IPS-15b (cell line): ENCODE measurements around the gene FOXN1.

Source experiments
- H3K27me3 ChIP-seq: one replicate; pipeline ENCODE4 v1.6.1; 2013; ENCODE audit warnings: low read length; ENCODE audit not compliant: control insufficient read depth, insufficient read depth
- H3K36me3 ChIP-seq: one replicate; pipeline ENCODE4 v1.6.1; 2013; ENCODE audit warnings: low read length; ENCODE audit not compliant: control insufficient read depth, insufficient read depth
- H3K4me1 ChIP-seq: one replicate; pipeline ENCODE4 v1.6.1; 2013; ENCODE audit warnings: mild to moderate bottlenecking, low read length; ENCODE audit not compliant: control insufficient read depth, insufficient read depth
- H3K4me3 ChIP-seq: one replicate; pipeline ENCODE4 v1.5.1; 2013; ENCODE audit warnings: low read depth, low read length
- H3K9ac ChIP-seq: one replicate; pipeline ENCODE4 v1.6.1; 2013; ENCODE audit warnings: low read depth, mild to moderate bottlenecking, low read length
- H3K9me3 ChIP-seq: one replicate; pipeline ENCODE4 v1.6.1; 2013; ENCODE audit warnings: mild to moderate bottlenecking, low read length; ENCODE audit not compliant: control insufficient read depth, insufficient read depth

The FOXN1 gene

GRCh38 chr17:28494445-28495188, 11.5 kb upstream of the FOXN1 start:
- Histone ChIP-seq H3K36me3 (no peaks in the 10 kb centered on the region), H3K4me1 (no peaks in the 10 kb centered on the region), H3K4me3 (no peak overlapping the region), H3K27me3 (no peaks in the 10 kb centered on the region), H3K9me3 (no peaks in the 10 kb centered on the region), H3K9ac (no peak overlapping the region)

GRCh38 chr17:28495635-28496034, 10.5 kb upstream of the FOXN1 start:
- H3K9ac ChIP-seq, result no peak overlapping the region

GRCh38 chr17:28497931-28498330, 8.2 kb upstream of the FOXN1 start:
- H3K9me3 ChIP-seq, result no peaks in the 10 kb centered on the region
- no peak overlapping the region for H3K4me3 ChIP-seq
- H3K27me3 ChIP-seq, result no peaks in the 10 kb centered on the region
- peaks cover 2% of the 10 kb centered on the region for H3K4me1 ChIP-seq
- no peaks in the 10 kb centered on the region for H3K36me3 ChIP-seq
- H3K9ac ChIP-seq, result no peak overlapping the region

More at GRCh38 chr17:28495635-28496034, 10.5 kb upstream of the FOXN1 start:
- H3K36me3 ChIP-seq, result no peaks in the 10 kb centered on the region
- H3K9me3 ChIP-seq, result no peaks in the 10 kb centered on the region
- H3K27me3 ChIP-seq, result no peaks in the 10 kb centered on the region
- no peak overlapping the region for H3K4me3 ChIP-seq
- peaks cover under 1% of the 10 kb centered on the region for H3K4me1 ChIP-seq

- Histone ChIP-seq H3K4me1 (peaks cover 2% of the 10 kb centered on the region), H3K9ac (no peak overlapping the region), H3K9me3 (no peaks in the 10 kb centered on the region)
Measured at GRCh38 chr17:28498652-28499363, 7.3 kb upstream of the FOXN1 start.

GRCh38 chr17:28499364-28499664, 6.8 kb upstream of the FOXN1 start:
- Histone ChIP-seq H3K4me3 (no peak overlapping the region), H3K9me3 (no peaks in the 10 kb centered on the region), H3K9ac (no peak overlapping the region), H3K36me3 (no peaks in the 10 kb centered on the region), H3K4me1 (peaks cover 2% of the 10 kb centered on the region), H3K27me3 (no peaks in the 10 kb centered on the region)

More at GRCh38 chr17:28498652-28499363, 7.3 kb upstream of the FOXN1 start:
- H3K27me3 ChIP-seq, result no peaks in the 10 kb centered on the region
- no peak overlapping the region for H3K4me3 ChIP-seq
- H3K36me3 ChIP-seq, result no peaks in the 10 kb centered on the region

- Histone ChIP-seq H3K9ac (no peak overlapping the region), H3K4me1 (peaks cover 2% of the 10 kb centered on the region), H3K27me3 (no peaks in the 10 kb centered on the region), H3K36me3 (no peaks in the 10 kb centered on the region), H3K9me3 (no peaks in the 10 kb centered on the region), H3K4me3 (no peak overlapping the region)
Measured at GRCh38 chr17:28499684-28500357, 6.3 kb upstream of the FOXN1 start.

- H3K9ac ChIP-seq, result no peak overlapping the region
- no peaks in the 10 kb centered on the region for H3K27me3 ChIP-seq
- no peak overlapping the region for H3K4me3 ChIP-seq
- H3K9me3 ChIP-seq, result no peaks in the 10 kb centered on the region
- no peaks in the 10 kb centered on the region for H3K36me3 ChIP-seq
- H3K4me1 ChIP-seq, result peaks cover 2% of the 10 kb centered on the region
Measured at GRCh38 chr17:28500712-28501379, 5.3 kb upstream of the FOXN1 start.

GRCh38 chr17:28501421-28502284, 4.5 kb upstream of the FOXN1 start:
- Histone ChIP-seq H3K9me3 (no peaks in the 10 kb centered on the region), H3K4me1 (peaks cover 2% of the 10 kb centered on the region), H3K4me3 (no peak overlapping the region), H3K9ac (no peak overlapping the region), H3K36me3 (no peaks in the 10 kb centered on the region), H3K27me3 (no peaks in the 10 kb centered on the region)

- H3K4me1 ChIP-seq, result peaks cover 5% of the 10 kb centered on the region
- H3K9ac ChIP-seq, result no peak overlapping the region
- H3K36me3 ChIP-seq, result no peaks in the 10 kb centered on the region
- H3K4me3 ChIP-seq, result no peak overlapping the region
- H3K27me3 ChIP-seq, result peaks cover 5% of the 10 kb centered on the region
- no peaks in the 10 kb centered on the region for H3K9me3 ChIP-seq
Measured at GRCh38 chr17:28503420-28503819, 2.7 kb upstream of the FOXN1 start.

- peaks cover 5% of the 10 kb centered on the region for H3K27me3 ChIP-seq
- no peak overlapping the region for H3K9ac ChIP-seq
- no peak overlapping the region for H3K4me3 ChIP-seq
- no peaks in the 10 kb centered on the region for H3K36me3 ChIP-seq
- H3K9me3 ChIP-seq, result no peaks in the 10 kb centered on the region
- H3K4me1 ChIP-seq, result peaks cover 3% of the 10 kb centered on the region
Measured at GRCh38 chr17:28506763-28507487, 777 bp downstream of the FOXN1 start.
